ENCODE data around the gene CAPNS2.

- no peak for TF ChIP-seq ZBTB1 (CRISPR knock-in tag; IDR thresholded peaks at IDR 0.05; ENCODE audit: borderline replicate concordance)
- TF ChIP-seq CTCF (CRISPR knock-in tag; IDR thresholded peaks at IDR 0.05): no peak
- TF ChIP-seq EP300 (IDR thresholded peaks at IDR 0.05; ENCODE audit: low read depth in 2 of 2, low read length in 2 of 2): no peak
- no peak for TF ChIP-seq EP300 (CRISPR knock-in tag; IDR thresholded peaks at IDR 0.05; ENCODE audit: borderline replicate concordance)
- TF ChIP-seq TIGD3 (CRISPR knock-in tag; IDR thresholded peaks at IDR 0.05; ENCODE audit: borderline replicate concordance): no peak
- TF ChIP-seq ZNF282 (IDR thresholded peaks at IDR 0.05; ENCODE audit: partially characterized antibody): no peak
- TF ChIP-seq GRHL1 (CRISPR knock-in tag; conservative IDR thresholded peaks at IDR 0.05): no peak
Measured at GRCh38 chr16:55566432-55567175, at the start of gene CAPNS2.
